Measurements from ENCODE around the gene ZNF431.

ZNF431 gene

DNA sequence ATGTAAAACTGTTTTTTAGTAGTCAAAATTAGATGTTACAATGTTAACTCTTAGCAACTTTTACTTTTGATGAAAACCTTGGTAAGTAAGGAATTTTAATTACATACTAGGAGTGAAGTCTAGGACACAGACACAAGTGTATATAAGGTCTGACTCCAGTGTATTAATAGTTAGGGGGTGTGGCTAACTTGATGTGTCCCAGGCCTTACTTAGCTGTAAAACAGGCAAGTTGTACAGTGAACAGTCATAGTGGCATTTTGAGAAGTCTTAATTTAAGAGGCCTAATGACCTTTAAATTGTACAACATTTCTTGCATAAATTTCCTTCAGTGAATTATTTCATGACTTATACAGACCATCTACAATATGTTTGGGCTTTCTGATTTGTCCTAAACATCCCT lies 6.8 kb downstream of the ZNF431 start:
- no peak for DNase-seq
- TF ChIP-seq, protein P1, sequence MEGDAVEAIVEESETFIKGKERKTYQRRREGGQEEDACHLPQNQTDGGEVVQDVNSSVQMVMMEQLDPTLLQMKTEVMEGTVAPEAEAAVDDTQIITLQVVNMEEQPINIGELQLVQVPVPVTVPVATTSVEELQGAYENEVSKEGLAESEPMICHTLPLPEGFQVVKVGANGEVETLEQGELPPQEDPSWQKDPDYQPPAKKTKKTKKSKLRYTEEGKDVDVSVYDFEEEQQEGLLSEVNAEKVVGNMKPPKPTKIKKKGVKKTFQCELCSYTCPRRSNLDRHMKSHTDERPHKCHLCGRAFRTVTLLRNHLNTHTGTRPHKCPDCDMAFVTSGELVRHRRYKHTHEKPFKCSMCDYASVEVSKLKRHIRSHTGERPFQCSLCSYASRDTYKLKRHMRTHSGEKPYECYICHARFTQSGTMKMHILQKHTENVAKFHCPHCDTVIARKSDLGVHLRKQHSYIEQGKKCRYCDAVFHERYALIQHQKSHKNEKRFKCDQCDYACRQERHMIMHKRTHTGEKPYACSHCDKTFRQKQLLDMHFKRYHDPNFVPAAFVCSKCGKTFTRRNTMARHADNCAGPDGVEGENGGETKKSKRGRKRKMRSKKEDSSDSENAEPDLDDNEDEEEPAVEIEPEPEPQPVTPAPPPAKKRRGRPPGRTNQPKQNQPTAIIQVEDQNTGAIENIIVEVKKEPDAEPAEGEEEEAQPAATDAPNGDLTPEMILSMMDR (IDR thresholded peaks at IDR 0.05; ENCODE audit: low read depth, low read length) = no peak
- peaks cover 53% of the 10 kb centered on the region for H3K36me3 ChIP-seq
- no peaks in the 10 kb centered on the region for H3K4me1 ChIP-seq
- H3K4me3 ChIP-seq (ENCODE audit: low read depth, low read length) = no peak overlapping the region
- H3K27me3 ChIP-seq = no peaks in the 10 kb centered on the region
- H3K9me3 ChIP-seq = no peaks in the 10 kb centered on the region

DNA sequence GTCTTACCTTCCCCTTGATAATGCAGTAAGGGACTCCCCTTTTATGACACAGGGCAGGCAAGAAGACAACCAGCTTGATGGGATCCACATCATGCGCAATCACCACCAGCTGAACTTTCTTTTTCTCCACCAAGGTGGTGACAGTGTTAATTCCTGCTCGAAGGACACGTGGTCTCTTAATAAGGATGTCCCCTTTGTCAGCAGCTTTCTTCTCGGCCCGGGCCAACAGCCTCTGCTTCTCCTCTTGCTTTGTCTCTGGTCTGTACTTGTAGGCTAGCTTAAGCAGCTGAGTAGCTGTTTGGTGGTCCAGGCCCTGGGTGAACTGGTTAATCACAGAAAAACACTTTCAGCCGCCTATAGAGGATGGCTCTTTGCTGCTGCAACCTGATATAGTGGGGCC lies 8.0 kb downstream of the ZNF431 start:
- Histone ChIP-seq H3K27me3 (no peaks in the 10 kb centered on the region), H3K9me3 (no peaks in the 10 kb centered on the region), H3K36me3 (peaks cover 51% of the 10 kb centered on the region), H3K4me1 (no peaks in the 10 kb centered on the region), H3K4me3 (ENCODE audit: low read depth, low read length) (no peak overlapping the region)
- TF ChIP-seq, protein P1 (IDR thresholded peaks at IDR 0.05; ENCODE audit: low read depth, low read length) = no peak
- no peak for DNase-seq

DNA sequence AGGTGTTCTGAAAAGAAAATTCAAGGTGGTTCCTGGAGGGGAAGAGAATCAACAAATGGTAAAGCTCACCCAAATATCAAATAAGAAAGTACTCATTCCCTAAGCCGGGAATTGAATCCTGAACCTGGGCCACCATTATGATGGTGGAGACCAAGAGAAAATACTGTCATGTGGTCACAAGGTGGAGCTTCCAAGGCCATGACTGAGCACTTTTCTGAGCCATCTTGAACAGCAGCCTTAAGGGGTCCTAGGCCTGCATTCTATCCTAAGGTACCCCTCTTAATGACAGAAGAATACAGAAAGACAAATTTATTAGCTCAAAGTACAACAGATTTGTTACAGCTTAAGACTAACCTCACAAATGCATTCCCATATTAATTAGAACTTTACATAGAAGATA lies 9.6 kb downstream of the ZNF431 start:
- H3K4me1 ChIP-seq = no peaks in the 10 kb centered on the region
- no peak for DNase-seq
- no peak overlapping the region for H3K4me3 ChIP-seq (ENCODE audit: low read depth, low read length)
- H3K9me3 ChIP-seq = no peaks in the 10 kb centered on the region
- no peaks in the 10 kb centered on the region for H3K27me3 ChIP-seq
- TF ChIP-seq, protein P1 (IDR thresholded peaks at IDR 0.05; ENCODE audit: low read depth, low read length) = no peak
- H3K36me3 ChIP-seq = peaks cover 47% of the 10 kb centered on the region

DNA sequence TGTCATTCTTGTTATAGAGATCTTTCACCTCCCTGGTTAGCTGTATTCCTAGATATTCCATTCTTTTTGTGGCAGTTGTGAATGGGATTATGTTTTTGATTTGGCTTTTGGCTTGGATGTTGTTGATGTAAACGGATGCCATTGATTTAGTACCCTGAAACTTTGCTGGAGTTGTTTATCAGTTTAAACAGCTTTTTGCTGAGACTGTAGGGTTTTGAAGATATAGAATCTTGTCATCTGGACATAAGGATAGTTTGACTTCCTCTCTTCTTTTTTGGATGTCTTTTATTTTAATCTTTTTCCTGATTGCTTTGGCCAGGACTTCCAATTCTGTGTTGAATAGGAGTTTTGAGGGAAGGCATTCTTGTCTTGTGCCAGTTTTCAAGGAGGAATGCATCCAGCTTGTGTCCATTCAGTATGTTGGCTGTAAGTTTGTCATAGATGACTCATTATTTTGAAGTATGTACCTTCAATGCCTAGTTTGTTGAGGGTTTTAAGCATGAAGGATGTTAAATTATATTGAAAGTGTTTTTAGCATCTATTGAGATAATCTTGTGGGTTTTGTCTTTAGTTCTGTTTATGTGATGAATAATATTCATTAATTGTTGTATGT lies 16.8 kb downstream of the ZNF431 start:
- peaks cover 19% of the 10 kb centered on the region for H3K36me3 ChIP-seq
- TF ChIP-seq, protein P1 (IDR thresholded peaks at IDR 0.05; ENCODE audit: low read depth, low read length) = no peak
- H3K4me1 ChIP-seq = no peaks in the 10 kb centered on the region
- H3K27me3 ChIP-seq = no peaks in the 10 kb centered on the region
- DNase-seq = no peak
- no peaks in the 10 kb centered on the region; the same call in 1 of the 2 replicates for H3K9me3 ChIP-seq
- no peak overlapping the region for H3K4me3 ChIP-seq (ENCODE audit: low read depth, low read length)

DNA sequence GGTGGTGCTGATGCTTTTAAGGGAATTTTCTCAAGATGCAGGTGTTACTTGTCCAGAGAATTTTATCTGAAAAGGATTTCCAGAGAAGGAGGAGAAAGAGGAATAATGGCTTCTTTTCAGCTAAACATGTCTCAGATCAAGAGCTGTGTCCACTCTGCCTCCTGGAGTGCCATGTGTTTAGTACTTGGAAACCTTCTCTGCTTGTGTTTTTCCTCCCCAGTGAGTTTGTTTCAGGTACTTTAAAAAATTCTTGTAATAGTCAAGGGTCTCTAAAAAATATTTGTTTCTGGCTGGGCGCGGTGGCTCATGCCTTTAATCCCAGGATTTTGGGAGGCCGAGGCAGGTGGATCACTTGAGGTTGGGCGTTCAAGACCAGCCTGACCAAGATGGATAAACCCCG lies 22.7 kb downstream of the ZNF431 start:
- H3K9me3 ChIP-seq = no peaks in the 10 kb centered on the region; the same call in 1 of the 2 replicates
- TF ChIP-seq, protein P1 (IDR thresholded peaks at IDR 0.05; ENCODE audit: low read depth, low read length) = no peak
- DNase-seq = no peak
- H3K36me3 ChIP-seq = peaks cover 26% of the 10 kb centered on the region
- no peaks in the 10 kb centered on the region for H3K27me3 ChIP-seq
- H3K4me3 ChIP-seq (ENCODE audit: low read depth, low read length) = no peak overlapping the region
- H3K4me1 ChIP-seq = no peaks in the 10 kb centered on the region

DNA sequence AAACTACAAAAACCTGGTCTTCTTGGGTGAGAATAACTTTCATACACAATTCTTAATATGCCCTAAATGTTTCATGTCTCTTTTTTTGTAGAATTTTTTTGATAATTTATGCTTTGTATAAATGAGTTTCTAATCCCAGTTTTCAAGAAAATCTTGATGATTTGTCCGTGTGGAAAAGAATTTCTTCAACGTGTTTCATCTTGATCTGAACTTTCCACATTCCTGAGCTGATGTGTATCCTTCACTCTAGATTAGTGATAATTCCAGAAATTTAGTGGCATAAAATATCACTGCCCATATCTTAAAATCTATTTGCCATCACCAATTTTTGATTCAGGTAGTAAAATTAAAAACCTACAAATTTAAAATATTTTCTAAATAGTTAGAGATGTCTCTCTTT lies 24.6 kb downstream of the ZNF431 start:
- H3K9me3 ChIP-seq = no peaks in the 10 kb centered on the region; the same call in 1 of the 2 replicates

More for the DNA sequence above, 24.6 kb downstream of the ZNF431 start:
- DNase-seq = no peak
- H3K4me3 ChIP-seq (ENCODE audit: low read depth, low read length) = no peak overlapping the region
- no peaks in the 10 kb centered on the region for H3K27me3 ChIP-seq
- no peaks in the 10 kb centered on the region for H3K4me1 ChIP-seq
- H3K36me3 ChIP-seq = peaks cover 17% of the 10 kb centered on the region
- TF ChIP-seq, protein P1 (IDR thresholded peaks at IDR 0.05; ENCODE audit: low read depth, low read length) = no peak

All from BE2C (cell line).